GM19238 (cell line): ENCODE measurements around the gene KBTBD3.
"Not testable (repeated sequence)": the region's sequence is repeated elsewhere in the genome, so short reads cannot be mapped to it uniquely, and the experiment has no call there.

Experiments used
- DNase-seq: peaks from one replicate; pipeline ENCODE4 v3.0.0; 2011; ENCODE audit warnings: low spot score; ENCODE audit not compliant: insufficient read length

KBTBD3 gene

GRCh38 chr11:106061954-106062949, 14.9 kb downstream of the KBTBD3 start:
- DNase-seq, result no peak

DNA sequence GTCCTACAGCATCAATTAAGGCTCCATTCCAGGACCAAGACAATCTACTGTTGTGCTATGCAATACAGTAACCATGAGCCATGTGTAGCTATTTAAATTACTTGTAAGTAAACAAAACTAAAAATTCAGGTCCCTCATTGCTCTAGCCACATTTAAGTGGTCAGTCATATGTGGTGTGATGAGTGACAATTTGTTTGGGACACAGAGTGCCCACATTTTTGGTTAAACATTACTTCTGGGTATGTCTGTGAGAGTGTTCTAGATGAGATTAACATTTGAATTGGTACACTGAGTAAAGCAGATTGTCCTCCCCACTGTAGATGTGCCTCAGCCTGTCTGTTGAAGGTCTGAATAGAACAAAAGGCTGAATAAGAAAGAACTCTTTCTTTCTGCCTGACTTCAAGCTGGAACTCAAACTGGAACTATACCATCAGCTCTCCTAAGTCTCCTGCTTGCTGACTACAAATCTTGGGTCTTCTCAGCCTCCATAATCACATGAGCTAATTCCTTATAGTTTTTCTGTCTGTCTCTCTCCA, 15.8 kb downstream of the KBTBD3 start:
- no peak for DNase-seq

DNA sequence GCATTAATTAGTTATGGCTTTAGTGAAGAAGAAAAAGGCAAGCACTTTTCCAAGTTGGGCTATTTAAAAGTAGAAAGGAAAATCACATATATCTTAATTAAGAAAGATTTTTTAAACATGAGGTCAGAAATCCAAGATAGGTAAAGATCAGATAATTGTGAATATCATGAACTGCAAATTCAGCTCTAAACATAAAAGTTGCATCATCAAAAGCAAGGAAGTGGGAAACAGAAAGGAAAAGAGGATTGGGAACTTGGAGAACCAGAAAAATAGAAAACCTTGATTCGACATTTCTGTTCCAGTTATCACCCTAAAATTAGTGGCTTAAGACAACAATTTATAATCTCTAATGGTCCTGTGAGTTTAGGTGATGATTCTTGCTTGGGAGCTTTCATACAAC, 17.5 kb downstream of the KBTBD3 start:
- no peak for DNase-seq

- DNase-seq, result not testable (repeated sequence)
Measured at GRCh38 chr11:106058377-106058776, 18.8 kb downstream of the KBTBD3 start.

DNA sequence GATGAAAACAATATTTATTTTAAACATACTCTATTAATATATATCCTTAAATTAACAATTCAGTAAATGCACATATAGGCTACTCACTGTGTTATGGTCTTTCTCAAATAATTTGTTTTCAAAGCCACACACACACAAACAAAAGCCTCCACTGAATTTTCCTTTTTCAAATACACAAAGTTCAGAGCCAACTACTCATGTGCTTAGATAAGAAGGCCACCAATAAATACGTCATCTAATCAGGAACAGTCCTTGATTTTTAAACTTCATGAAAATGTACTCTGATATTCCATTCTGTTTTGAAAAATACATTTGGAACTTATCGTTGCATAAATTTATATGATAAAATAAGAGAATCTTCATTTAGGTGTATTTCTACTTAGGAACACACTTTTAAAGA, 26.0 kb downstream of the KBTBD3 start:
- no peak for DNase-seq

GRCh38 chr11:106049727-106050476, 27.2 kb downstream of the KBTBD3 start:
- no peak for DNase-seq

DNA sequence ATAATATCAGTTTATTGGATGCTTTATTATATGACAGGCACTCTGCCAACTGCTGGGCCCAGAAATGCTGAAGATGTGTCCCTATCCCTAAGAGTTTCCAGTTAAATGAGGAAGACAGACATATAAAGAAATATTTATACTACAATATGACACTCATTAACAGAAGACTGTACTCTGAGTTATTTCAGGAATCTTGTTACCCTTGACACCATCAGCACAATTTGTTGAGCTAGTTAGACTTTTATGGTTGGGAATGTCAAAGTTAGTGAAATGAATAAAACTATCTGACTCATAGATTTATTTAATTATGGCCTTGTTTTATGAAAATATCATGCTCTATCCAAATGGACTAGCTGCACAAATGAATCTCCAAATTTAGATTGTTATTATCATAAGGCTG, 29.5 kb downstream of the KBTBD3 start:
- no peak for DNase-seq

DNA sequence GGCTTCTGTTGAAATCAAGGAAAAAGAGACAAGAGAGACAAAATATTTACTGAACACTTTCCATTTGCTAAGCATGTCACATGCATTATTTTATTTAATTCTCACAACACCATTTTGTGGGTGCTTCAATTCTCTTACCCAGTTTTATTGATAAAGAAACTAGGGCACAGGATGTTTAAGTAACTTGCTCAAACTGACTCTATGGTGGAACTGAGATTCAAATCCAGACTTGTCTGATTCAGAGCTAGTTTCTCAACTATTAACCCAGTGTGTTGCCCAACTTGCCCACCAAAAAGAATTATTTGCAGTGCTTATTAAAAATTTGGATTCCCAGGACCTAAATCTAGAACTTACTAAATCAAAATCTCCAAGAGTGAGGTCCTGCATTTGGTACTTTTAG, 33.6 kb downstream of the KBTBD3 start:
- DNase-seq, result no peak

DNA sequence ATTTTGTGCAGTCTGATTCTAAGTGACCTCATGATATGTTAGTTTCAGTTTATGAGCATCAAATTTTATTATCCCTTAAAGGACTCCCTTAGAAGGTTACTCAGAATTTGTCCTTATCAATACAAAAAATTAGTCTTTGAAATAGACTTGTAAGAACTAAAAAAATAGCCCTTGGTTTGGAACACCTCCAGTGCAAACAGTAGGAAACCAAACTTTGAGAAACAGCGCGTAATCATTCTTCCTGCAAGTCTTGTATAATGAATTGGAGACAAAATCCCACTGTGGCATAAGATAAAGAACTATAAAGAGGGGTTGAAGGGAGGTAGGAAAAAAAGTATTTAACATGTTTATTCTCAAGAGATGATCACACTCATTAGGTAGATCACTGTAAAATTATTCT, 44.3 kb downstream of the KBTBD3 start:
- DNase-seq, result no peak

DNA sequence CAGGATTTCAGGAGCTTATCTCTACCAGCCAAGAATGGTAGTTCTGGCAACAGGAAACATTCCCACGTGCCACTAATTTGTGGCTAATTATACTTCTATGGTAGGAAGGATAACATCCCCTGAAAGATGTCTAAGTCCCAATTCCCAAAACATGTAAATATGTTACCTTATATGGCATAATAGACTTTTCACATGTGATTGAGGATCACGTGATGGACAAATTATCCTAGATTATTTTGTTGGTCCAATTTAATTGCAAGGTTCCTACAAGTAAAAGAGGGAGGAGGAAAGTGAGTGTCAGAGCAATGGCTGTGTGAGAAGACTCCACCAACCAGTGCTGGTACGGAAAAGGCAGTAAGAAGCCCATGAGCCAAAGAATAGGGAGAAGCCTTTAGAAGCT, 45.2 kb downstream of the KBTBD3 start:
- no peak for DNase-seq

DNA sequence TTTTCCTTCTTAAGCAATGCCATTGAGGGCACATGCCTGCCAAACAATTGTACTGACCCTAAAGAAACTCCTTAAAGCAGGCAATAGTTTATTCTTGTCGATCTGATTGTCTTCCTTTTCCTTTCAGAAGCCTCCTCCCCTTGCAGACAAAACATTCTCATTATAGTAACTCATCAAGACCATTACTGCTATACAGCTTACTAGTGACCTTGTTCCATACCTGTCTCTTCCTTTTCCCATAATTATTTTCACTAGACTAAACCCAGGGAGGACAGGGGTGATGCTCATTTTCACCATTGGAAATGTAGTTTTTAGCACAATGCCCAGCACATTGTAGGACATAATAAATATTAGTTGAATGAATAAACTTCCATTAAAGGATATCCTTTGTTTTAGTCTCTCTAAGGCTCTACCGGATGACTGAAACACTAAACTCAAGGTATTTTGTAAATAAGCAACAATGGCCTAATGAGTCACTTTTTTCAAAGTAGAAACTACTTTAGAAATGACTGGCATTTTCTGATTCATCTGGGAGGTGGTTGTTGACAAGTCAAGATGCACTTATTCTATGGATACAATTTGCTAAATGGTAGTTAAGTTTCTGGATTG, 45.8 kb downstream of the KBTBD3 start:
- DNase-seq, result no peak

- no peak for DNase-seq
Measured at GRCh38 chr11:106030609-106031008, 46.5 kb downstream of the KBTBD3 start.

GRCh38 chr11:106022795-106023275, 54.3 kb downstream of the KBTBD3 start:
- no peak for DNase-seq

- peak; percentile 84 for DNase-seq
Measured at GRCh38 chr11:106021967-106022794, 55.0 kb downstream of the KBTBD3 start, which contains the start of gene MSANTD4. Gene MSANTD4, minus strand, starts transcription at chr11:106022240. Its CDS starts 11,323 bp downstream, at chr11:106010917.

DNA sequence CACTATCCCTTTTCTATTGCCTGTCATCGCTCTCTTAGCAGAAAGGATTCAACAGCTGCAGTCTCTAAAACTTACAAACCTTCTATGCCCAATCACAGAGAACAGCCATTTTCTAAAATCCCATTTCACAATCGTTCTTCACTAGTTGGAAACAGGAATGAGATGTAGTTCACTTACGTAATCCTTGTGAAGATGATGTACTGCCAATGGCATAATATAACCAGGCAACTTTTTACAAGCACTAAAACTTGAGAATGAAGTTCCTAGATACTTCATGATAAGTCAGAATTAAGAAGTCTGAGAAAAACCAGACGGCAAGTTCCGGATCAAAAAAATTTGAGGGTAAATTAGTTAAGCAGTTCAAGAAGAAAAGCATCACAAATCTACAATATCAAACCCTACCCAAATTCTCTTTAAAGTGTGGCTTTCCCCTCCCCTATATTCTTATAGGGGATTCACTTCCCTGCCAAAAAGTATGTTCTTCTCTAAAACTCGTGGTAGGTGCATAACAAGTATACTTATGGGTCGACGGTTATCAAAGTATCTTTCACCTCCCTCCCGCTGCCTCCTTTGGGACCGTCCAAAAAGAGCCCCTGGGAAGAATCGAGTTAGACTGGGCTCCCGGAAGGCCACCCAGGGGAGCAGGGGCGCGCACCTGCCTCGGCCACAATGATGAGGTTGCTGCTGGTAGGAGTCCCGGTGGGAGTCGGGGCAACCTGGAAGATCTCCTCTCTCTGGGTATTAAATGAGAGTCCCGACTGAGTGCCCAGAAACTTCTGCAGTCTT, 55.8 kb downstream of the KBTBD3 start:
- no peak for DNase-seq

DNA sequence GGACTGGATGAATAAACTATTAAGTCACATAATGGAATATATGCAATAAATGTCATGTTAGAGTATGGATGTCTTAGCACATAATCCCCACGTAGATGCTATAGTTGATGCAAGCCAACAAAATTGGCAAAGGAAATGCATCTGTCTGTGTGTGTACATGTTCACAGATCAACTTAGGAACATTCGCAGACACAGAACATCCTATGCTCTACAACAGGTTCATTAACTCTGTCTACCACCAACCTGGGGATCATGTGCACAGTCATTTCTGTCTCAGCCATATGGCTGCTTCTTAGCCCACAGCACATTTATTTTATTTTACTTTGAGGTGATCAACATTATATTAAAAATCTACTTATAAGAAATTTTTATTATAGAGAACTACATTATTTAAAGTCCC, 60.1 kb downstream of the KBTBD3 start:
- DNase-seq, result no peak

DNA sequence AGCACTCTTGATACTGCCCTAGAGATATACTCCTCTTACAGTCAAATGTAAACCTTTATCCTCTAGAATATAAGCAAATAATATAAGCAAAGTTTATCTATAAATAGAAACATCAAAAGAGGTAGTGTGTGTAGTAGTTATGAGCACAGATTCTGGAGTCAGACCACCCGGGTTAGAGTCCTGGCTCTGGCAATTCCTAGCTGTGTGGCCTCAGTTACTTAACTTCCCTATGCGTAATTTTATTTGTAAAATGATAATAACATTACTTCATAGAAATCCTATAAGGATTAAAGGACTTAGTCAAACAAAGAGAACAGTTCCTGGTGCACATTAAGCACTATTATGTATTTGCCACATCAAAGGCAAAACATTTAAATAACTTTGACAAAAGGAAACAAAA, 62.1 kb downstream of the KBTBD3 start:
- DNase-seq, result no peak

- no peak for DNase-seq
Measured at GRCh38 chr11:106014620-106015019, 62.5 kb downstream of the KBTBD3 start.

GRCh38 chr11:106014035-106014434, 63.1 kb downstream of the KBTBD3 start:
- no peak for DNase-seq

GRCh38 chr11:106012744-106013143, 64.4 kb downstream of the KBTBD3 start:
- no peak for DNase-seq
